Activated CD8-positive, alpha-beta memory T cell treated with anti-CD3 and anti-CD28 coated beads for 36 hours (primary cell): ENCODE measurements around the gene LRRC27. TPM values are rescaled to one million over a fixed set of nuclear protein-coding genes. Genes with fewer than 3 reads are reported as not detected.

ENCODE experiments used
- CTCF ChIA-PET: fragments of 350-600 bp; sonication (Branson Sonifier 250); formaldehyde crosslinking; loops from one replicate; lab custom pipeline; 2021; ENCODE audit warnings: antibody characterized with exemption; lab: Charles Lee
- POLR2A ChIA-PET: fragments of 350-600 bp; sonication (Branson Sonifier 250); formaldehyde crosslinking; loops from one replicate; lab custom pipeline; 2021; ENCODE audit warnings: antibody characterized with exemption; lab: Charles Lee
- total RNA-seq, 2 experiments: library from RNA; stranded (reverse); gene quantifications; one replicate each; pipeline ENCODE4 v1.2.3, GENCODE V29; 2021

The LRRC27 gene
- total RNA-seq, 2 experiments from 2014 or later, result 2.4 to 3.4 TPM

GRCh38 chr10:132404169-132404880 lies 72.3 kb downstream of the LRRC27 start:
- ChIA-PET CTCF (interaction anchor here (0.9 to 1.1 kb wide), 2 partner anchors 41 to 53 kb away, joined by 3 read pairs; no protein-coding TSS in a partner anchor), POLR2A (no interaction called here)

GRCh38 chr10:132404911-132405462 lies 73.0 kb downstream of the LRRC27 start:
- POLR2A ChIA-PET, result no interaction called here
- CTCF ChIA-PET, result interaction anchor here (0.9 to 1.1 kb wide), 2 partner anchors 40 to 54 kb away, joined by 3 read pairs; no protein-coding TSS in a partner anchor

GRCh38 chr10:132405463-132405991 lies 73.5 kb downstream of the LRRC27 start:
- POLR2A ChIA-PET, result no interaction called here
- CTCF ChIA-PET, result no interaction called here

- ChIA-PET CTCF (no interaction called here), POLR2A (no interaction called here)
Observed at GRCh38 chr10:132406181-132406580, 74.2 kb downstream of the LRRC27 start.

- CTCF ChIA-PET, result no interaction called here
- POLR2A ChIA-PET, result no interaction called here
Observed at GRCh38 chr10:132406750-132407149, 74.8 kb downstream of the LRRC27 start.

GRCh38 chr10:132407243-132407746 lies 75.3 kb downstream of the LRRC27 start:
- CTCF ChIA-PET, result no interaction called here
- POLR2A ChIA-PET, result no interaction called here

GRCh38 chr10:132407846-132408278 lies 75.9 kb downstream of the LRRC27 start:
- ChIA-PET CTCF (no interaction called here), POLR2A (no interaction called here)

GRCh38 chr10:132408367-132408781 lies 76.4 kb downstream of the LRRC27 start:
- ChIA-PET POLR2A (no interaction called here), CTCF (no interaction called here)

- POLR2A ChIA-PET, result no interaction called here
- CTCF ChIA-PET, result no interaction called here
Observed at GRCh38 chr10:132408823-132409666, 77.1 kb downstream of the LRRC27 start.

GRCh38 chr10:132409667-132410028 lies 77.7 kb downstream of the LRRC27 start:
- POLR2A ChIA-PET, result no interaction called here
- CTCF ChIA-PET, result no interaction called here

GRCh38 chr10:132410056-132410778 lies 78.2 kb downstream of the LRRC27 start:
- POLR2A ChIA-PET, result no interaction called here
- CTCF ChIA-PET, result no interaction called here

- CTCF ChIA-PET, result interaction anchor here (0.8 kb wide), 1 partner anchor 10 kb away, joined by 3 read pairs; no protein-coding TSS in a partner anchor
- POLR2A ChIA-PET, result no interaction called here
Observed at GRCh38 chr10:132410779-132411532, 79.0 kb downstream of the LRRC27 start.

- CTCF ChIA-PET, result interaction anchor here (0.8 kb wide), 1 partner anchor 9 kb away, joined by 3 read pairs; no protein-coding TSS in a partner anchor
- POLR2A ChIA-PET, result no interaction called here
Observed at GRCh38 chr10:132411561-132412253, 79.7 kb downstream of the LRRC27 start.

GRCh38 chr10:132412316-132413192 lies 80.6 kb downstream of the LRRC27 start:
- CTCF ChIA-PET, result no interaction called here
- POLR2A ChIA-PET, result no interaction called here

GRCh38 chr10:132413226-132414205 lies 81.5 kb downstream of the LRRC27 start:
- ChIA-PET CTCF (no interaction called here), POLR2A (no interaction called here)
